Keratinocyte (primary cell): Measurements from ENCODE around the gene IFT81. TPM values are rescaled to one million over a fixed set of nuclear protein-coding genes. Genes with fewer than 3 reads are reported as not detected.

Experiments used
- DNase-seq: peaks from one replicate; pipeline ENCODE4 v3.0.0-alpha.2; 2011; ENCODE audit warnings: low read depth, missing footprints, low spot score
- FAIRE-seq: peaks from 2 replicates; lab custom pipeline; 2011; peaks lifted over from hg19 to GRCh38; lab: Jason Lieb, UNC
- H2AFZ ChIP-seq: 2 replicates; pipeline ENCODE4 v1.6.0; 2012; ENCODE audit warnings: low read length, control low read depth, inconsistent platforms; ENCODE audit not compliant: control insufficient read depth
- H3K27ac ChIP-seq: 2 replicates; pipeline ENCODE4 v1.5.1; 2011; ENCODE audit warnings: low read length; ENCODE audit not compliant: control insufficient read depth, insufficient read depth
- H3K27me3 ChIP-seq: 3 replicates; pipeline ENCODE4 v1.6.0; 2011; ENCODE audit warnings: low read length; ENCODE audit not compliant: control insufficient read depth, insufficient read depth; ENCODE audit errors: extremely low read depth
- H3K36me3 ChIP-seq, 2 experiments: 2 replicates in 1 of 2; 3 replicates in 1 of 2; pipeline ENCODE4 v1.5.1; 2011; ENCODE audit warnings: low read length in 2 of 2, mild to moderate bottlenecking in 1 of 2; ENCODE audit not compliant: control insufficient read depth in 2 of 2, insufficient read depth in 2 of 2; ENCODE audit errors: extremely low read depth in 1 of 2
- H3K4me1 ChIP-seq: 3 replicates; pipeline ENCODE4 v1.5.1; 2011; ENCODE audit warnings: low read length; ENCODE audit not compliant: control insufficient read depth, insufficient read depth; ENCODE audit errors: extremely low read depth
- H3K4me2 ChIP-seq: 3 replicates; pipeline ENCODE4 v1.6.0; 2011; ENCODE audit warnings: low read depth, low read length; ENCODE audit not compliant: control insufficient read depth, insufficient read depth; ENCODE audit errors: extremely low read depth
- H3K4me3 ChIP-seq, 3 experiments: fragments of 200-600 bp in 1 of 3; sonication (generic) in 1 of 3; 2 replicates in 2 of 3; 3 replicates in 1 of 3; pipeline ENCODE4 v1.5.1; 2011 to 2016; ENCODE audit warnings: low read length in 3 of 3, mild to moderate bottlenecking in 3 of 3, control low read depth in 2 of 3, inconsistent platforms in 1 of 3, low read depth in 1 of 3, mixed read lengths in 1 of 3, mixed run types in 1 of 3, moderate library complexity in 1 of 3; ENCODE audit not compliant: control insufficient read depth in 2 of 3, insufficient read depth in 2 of 3; ENCODE audit errors: extremely low read depth in 1 of 3
- H3K79me2 ChIP-seq: 2 replicates; pipeline ENCODE4 v1.6.0; 2012; ENCODE audit warnings: low read length; ENCODE audit not compliant: control insufficient read depth, insufficient read depth
- H3K9ac ChIP-seq: 3 replicates; pipeline ENCODE4 v1.6.0; 2011; ENCODE audit warnings: low read length; ENCODE audit not compliant: control insufficient read depth, insufficient read depth; ENCODE audit errors: extremely low read depth
- H3K9me1 ChIP-seq: 3 replicates; pipeline ENCODE4 v1.6.0; 2011; ENCODE audit warnings: low read length; ENCODE audit not compliant: control insufficient read depth, insufficient read depth; ENCODE audit errors: extremely low read depth
- H3K9me3 ChIP-seq: 2 replicates; pipeline ENCODE4 v1.5.1; 2012; ENCODE audit warnings: low read depth, low read length; ENCODE audit not compliant: control insufficient read depth
- H4K20me1 ChIP-seq: 3 replicates; pipeline ENCODE4 v1.6.0; 2011; ENCODE audit warnings: low read length; ENCODE audit not compliant: control insufficient read depth, insufficient read depth; ENCODE audit errors: extremely low read depth
- EZH2 ChIP-seq: IDR thresholded peaks from one replicate; pipeline ENCODE4 v1.6.1; 2012; ENCODE audit warnings: inconsistent platforms, mild to moderate bottlenecking, low read length, moderate library complexity
- dilution Hi-C: fragments of 300-500 bp; cut with MboI; formaldehyde crosslinking; loops from one replicate; pipeline ENCODE4 v1.7.0; 2020; ENCODE audit warnings: low sequenced_read_pairs; ENCODE audit not compliant: extremely low pct_ligation_motif_present
- polyA plus RNA-seq, 5 experiments: library from polyadenylated mRNA; depleted of rRNA in 3 of 5; stranded (reverse) in 3 of 5; stranded (forward) in 1 of 5; unstranded in 1 of 5; fragments of >200 nt; gene quantifications; 1 replicate in 1 of 5; 2 replicates in 3 of 5; 3 replicates in 1 of 5; pipeline versions ENCODE4 v1.2.1 to v1.2.3, GENCODE V29; 2011 to 2012; ENCODE audit warnings: missing spikeins in 2 of 5, low read depth in 1 of 5, low replicate concordance in 1 of 5
- TF ChIP-seq, protein P1 (sequence below), 3 experiments: IDR thresholded peaks in 1 of 3; conservative IDR thresholded peaks in 1 of 3; optimal IDR thresholded peaks in 1 of 3; 2 replicates in 2 of 3; 3 replicates in 1 of 3; pipeline versions ENCODE3 to v1.5.1; 2011; ENCODE audit warnings: low read length in 3 of 3, mild to moderate bottlenecking in 3 of 3, moderate library complexity in 2 of 3, control low read depth in 1 of 3, inconsistent platforms in 1 of 3; ENCODE audit not compliant: insufficient read depth in 2 of 3; ENCODE audit errors: extremely low read depth in 1 of 3

The IFT81 gene
- polyA plus RNA-seq, 1 donor (not counting 4 experiments of a cell fraction or from before 2014, with no cell fraction given) = 8.9 TPM

DNA sequence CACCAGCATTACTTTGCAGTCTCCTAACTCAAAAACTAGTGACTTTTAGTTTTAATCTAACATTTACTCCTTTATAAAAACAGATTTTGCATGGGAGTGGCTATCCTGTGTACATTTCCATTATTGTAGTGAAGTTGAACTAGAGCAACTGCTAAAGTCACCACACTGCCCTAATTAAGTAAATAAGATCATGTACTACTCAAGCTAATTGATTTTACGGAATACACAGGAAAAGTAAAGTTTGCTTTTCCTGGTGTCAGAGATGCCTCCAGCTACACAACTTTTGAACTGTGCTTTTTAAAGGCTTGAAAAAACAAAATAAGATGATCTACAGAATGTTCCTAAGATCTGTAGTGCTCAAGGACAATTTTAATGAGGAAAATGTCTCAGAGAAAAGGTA lies 106.5 kb downstream of the IFT81 start:
- H3K36me3 ChIP-seq = no peaks in the 10 kb centered on the region
- DNase-seq (no peak), FAIRE-seq (no peak)
- no peak overlapping the region for H2AFZ ChIP-seq
- H3K4me3 ChIP-seq = no peak overlapping the region
- H3K9ac ChIP-seq = no peak overlapping the region
- no peak overlapping the region for H3K27ac ChIP-seq
- H3K9me1 ChIP-seq = no peaks in the 10 kb centered on the region
- no peaks in the 10 kb centered on the region for H3K27me3 ChIP-seq
- H3K9me3 ChIP-seq = no peaks in the 10 kb centered on the region
- H4K20me1 ChIP-seq = no peaks in the 10 kb centered on the region
- TF ChIP-seq EZH2 = no peak
- TF ChIP-seq, protein P1, sequence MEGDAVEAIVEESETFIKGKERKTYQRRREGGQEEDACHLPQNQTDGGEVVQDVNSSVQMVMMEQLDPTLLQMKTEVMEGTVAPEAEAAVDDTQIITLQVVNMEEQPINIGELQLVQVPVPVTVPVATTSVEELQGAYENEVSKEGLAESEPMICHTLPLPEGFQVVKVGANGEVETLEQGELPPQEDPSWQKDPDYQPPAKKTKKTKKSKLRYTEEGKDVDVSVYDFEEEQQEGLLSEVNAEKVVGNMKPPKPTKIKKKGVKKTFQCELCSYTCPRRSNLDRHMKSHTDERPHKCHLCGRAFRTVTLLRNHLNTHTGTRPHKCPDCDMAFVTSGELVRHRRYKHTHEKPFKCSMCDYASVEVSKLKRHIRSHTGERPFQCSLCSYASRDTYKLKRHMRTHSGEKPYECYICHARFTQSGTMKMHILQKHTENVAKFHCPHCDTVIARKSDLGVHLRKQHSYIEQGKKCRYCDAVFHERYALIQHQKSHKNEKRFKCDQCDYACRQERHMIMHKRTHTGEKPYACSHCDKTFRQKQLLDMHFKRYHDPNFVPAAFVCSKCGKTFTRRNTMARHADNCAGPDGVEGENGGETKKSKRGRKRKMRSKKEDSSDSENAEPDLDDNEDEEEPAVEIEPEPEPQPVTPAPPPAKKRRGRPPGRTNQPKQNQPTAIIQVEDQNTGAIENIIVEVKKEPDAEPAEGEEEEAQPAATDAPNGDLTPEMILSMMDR (optimal IDR thresholded peaks at IDR 0.05 in 1 of 3, IDR thresholded peaks at IDR 0.05 in 1 of 3, conservative IDR thresholded peaks at IDR 0.05 in 1 of 3; ENCODE audit: extremely low read depth in 1 of 3, insufficient read depth in 2 of 3, low read length in 3 of 3) = no peak
- H3K79me2 ChIP-seq = no peaks in the 10 kb centered on the region
- H3K4me1 ChIP-seq = no peaks in the 10 kb centered on the region
- H3K4me2 ChIP-seq = no peak overlapping the region
- dilution Hi-C loops = no loop called here

DNA sequence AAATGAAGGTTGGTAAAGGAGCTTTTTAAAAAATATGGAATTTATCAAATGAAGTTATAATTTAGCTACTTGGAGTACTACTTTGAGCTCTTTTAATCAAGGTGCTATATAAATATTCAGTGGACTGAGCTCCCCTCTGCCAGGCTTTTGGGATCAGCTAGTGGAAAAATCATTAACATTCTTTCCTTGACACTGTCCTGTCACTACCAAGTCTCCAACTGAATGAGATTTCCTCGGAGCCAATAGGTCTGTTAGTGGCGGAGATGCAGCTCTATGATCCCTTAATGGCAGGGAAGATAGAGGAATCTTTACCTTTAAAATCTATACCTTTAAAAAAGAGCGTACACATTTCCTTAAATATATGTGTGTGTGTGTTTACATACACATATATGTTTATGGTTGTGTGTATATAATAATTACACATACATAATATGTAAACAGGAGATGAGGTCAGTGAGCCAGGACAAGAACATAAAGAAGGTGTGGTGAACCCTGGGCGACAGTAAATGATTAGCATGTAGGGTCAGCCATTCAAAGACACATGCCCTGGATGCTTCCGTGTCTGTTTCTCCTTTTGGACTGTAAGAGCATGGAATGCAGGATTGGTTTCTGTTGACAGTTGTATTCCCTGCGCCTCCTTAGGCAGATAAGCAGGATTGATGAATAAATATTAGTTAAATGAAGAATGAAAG lies 109.2 kb downstream of the IFT81 start:
- H4K20me1 ChIP-seq = no peaks in the 10 kb centered on the region
- dilution Hi-C loops = no loop called here
- no peak overlapping the region for H3K4me3 ChIP-seq
- H3K4me1 ChIP-seq = no peaks in the 10 kb centered on the region
- H3K27me3 ChIP-seq = no peaks in the 10 kb centered on the region
- no peaks in the 10 kb centered on the region for H3K79me2 ChIP-seq
- no peak overlapping the region for H3K9ac ChIP-seq
- no peak for FAIRE-seq
- H3K27ac ChIP-seq = no peak overlapping the region
- no peak overlapping the region for H2AFZ ChIP-seq
- H3K36me3 ChIP-seq = no peaks in the 10 kb centered on the region
- no peak for TF ChIP-seq EZH2
- TF ChIP-seq, protein P1 (optimal IDR thresholded peaks at IDR 0.05 in 1 of 3, IDR thresholded peaks at IDR 0.05 in 1 of 3, conservative IDR thresholded peaks at IDR 0.05 in 1 of 3; ENCODE audit: extremely low read depth in 1 of 3, insufficient read depth in 2 of 3, low read length in 3 of 3) = no peak
- DNase-seq = no peak
- H3K9me1 ChIP-seq = no peaks in the 10 kb centered on the region
- H3K4me2 ChIP-seq = no peak overlapping the region
- H3K9me3 ChIP-seq = no peaks in the 10 kb centered on the region
